Stimulated activated CD8-positive, alpha-beta memory T cell treated with anti-CD3 and anti-CD28 coated beads, Interleukin-4, amount 100 ng/mL, for 4 hours (primary cell): Measurements from ENCODE around the gene CCR4.
"Not testable (repeated sequence)": the region's sequence is repeated elsewhere in the genome, so short reads cannot be mapped to it uniquely, and the experiment has no call there.

Experiments
- DNase-seq, 2 donors: peaks; one replicate each; pipeline ENCODE4 v3.0.0-alpha.2; 2020; ENCODE audit warnings: low read depth in 2 of 2, low spot score in 1 of 2

The CCR4 gene

DNA sequence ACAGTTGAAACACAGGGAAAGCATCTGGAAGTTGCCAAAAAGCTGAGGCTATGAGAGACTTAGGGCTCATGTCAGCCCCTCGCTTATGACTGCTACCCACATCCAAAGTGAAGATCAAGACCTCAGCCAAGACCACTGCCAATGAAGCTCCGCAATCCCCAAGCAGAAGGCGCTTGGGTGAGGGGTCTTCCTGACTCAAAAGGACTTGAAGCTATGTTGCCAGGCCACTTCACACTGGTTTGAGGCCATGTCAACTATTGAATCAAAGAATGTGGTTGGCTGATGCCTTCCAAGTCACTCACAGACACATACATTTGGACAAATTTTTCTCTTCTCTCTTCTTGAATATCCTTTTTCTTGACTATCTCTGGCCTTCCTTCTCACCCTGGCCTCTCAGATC, 928 bp upstream of the CCR4 start:
- no peak for DNase-seq

DNA sequence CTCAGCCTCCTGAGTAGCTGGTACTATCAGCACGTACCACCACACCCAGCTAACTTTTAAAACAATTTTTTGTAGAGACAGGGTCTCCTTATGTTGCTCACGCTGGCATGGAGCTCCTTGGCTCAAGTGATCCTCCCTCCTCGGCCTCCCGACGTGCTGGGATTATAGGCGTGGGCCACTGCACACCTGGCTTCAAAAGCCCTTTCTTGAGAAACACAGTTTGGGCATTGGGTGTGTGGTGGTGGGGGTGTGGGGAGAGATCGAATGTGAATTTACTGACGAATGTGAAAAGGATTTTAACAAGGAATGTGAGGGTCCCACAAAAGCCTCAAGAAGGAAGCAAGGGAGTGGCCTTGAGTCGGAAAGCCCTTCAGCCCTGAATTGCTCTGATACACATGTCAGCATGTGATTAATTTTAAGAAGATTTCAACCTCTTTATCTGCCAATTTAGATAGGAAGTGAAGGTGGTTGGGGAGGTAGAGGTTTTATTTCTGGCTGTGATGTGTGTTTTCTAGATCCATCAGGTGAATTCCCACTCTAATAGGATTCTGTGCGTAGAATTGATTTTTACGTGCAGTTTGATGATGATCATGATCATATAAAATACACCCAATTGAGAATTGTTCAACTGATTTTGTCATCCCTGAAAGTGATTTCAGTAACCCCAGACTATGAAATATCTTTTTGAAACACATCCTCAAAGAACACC, 1.1 kb downstream of the CCR4 start:
- no peak for DNase-seq

GRCh38 chr3:32954506-32954905, 3.1 kb downstream of the CCR4 start:
- no peak for DNase-seq

DNA sequence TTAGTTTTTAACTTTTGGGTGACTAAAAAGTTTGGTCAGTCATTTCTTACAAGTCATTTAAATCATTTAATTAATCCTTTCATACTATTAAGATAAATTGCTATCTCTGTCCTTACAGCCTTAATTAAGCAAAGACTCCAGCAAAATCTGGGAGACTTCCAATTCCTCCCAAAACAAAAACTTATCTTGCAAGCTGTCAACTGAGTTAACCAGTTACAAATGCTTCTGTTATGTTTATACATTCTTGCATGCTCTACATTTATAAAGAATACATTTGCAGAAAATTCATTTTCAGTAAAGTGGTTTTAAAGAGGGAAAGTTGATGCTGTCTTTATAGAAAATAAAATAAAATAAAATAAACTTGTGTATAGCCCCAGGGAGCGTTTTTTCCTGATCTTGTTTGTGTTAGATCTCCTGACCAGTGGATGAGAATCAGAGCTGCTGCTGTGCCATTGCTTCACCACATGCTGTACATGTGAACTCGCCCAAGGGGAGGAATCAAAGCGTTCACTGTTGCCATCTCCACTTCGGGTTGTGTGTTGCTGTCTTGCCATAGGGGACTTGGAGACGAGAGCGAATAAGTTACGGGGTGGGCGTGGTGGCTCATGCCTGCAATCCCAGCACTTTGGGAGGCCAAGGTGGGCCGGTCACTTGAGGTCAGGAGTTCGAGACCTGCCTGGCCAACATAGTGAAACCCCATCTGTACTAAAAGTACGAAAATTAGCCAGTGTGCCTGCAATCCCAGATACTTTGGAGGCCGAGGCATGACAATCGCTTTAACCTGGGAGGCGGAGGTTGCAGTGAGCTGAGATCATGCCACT, 5.5 kb downstream of the CCR4 start:
- no peak for DNase-seq

- DNase-seq, result no peak
Measured at GRCh38 chr3:32958509-32958908, 7.1 kb downstream of the CCR4 start.

GRCh38 chr3:32959371-32959770, 7.9 kb downstream of the CCR4 start:
- DNase-seq, result no peak

GRCh38 chr3:32960404-32961170, 9.1 kb downstream of the CCR4 start:
- DNase-seq, result no peak

DNA sequence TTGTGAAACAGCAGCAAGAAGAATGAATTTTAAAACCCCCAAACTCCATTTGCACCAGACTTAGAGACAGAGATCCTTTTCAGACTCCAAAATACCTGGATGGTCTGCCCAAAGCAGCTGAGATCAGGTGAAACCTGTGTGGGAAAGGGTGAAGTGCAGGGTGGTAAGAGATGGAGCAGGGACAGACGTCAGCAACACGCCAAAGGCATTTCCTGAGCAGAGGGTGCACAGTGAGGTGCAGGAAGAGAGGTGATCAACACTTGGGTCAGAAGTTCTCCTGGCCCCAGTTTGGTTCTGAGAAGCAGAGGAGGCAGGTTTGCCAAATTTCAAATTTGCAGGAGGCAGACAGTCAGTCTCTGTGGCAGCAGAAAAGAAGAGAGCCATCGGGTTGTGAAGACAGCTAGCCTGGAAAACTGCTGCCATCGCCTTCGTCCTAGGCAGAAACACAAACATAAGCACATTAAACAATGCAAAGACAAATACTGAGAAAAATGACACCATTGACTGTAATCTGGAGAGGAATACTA, 9.8 kb downstream of the CCR4 start:
- no peak for DNase-seq

DNA sequence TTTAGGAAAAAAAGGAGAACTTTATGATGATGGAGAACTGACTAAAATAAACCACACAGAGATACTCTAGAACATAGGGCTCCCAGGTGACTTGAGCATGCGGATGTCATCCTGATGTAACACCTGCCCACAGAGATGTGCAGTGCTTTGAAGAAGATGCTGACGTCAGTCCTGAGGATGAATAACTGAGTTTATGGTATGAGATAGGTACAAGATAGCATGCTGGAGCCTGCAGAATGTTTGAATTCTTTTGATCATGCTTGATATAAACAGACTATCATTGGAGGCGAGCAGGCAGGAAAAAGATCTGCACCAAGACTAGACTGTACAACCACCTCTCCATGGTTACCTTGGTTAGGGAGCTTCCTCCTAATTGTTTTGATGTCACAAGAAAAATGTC, 12.4 kb downstream of the CCR4 start:
- no peak for DNase-seq

DNA sequence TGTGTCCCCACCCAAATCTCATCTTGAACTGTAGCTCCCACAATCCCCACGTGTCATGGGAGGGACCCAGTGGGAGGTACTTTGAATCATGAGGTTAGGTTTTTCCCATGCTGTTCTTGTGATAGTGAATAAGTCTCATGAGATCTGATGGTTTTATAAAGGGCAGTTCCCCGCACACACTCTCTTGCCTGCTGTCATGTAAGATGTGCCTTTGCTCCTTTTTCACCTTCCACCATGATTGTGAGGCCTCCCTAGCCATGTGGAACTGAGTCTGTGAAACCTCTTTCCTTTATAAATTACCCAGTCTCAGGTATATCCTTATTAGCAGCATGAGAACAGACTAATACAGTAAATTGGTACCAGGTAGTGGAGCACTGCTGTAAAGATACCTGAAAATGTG, 13.3 kb downstream of the CCR4 start:
- DNase-seq, result not testable (repeated sequence)

- not testable (repeated sequence) for DNase-seq
Measured at GRCh38 chr3:32965617-32966213, 14.3 kb downstream of the CCR4 start.

GRCh38 chr3:32966627-32967026, 15.2 kb downstream of the CCR4 start:
- not testable (repeated sequence) for DNase-seq

- no peak for DNase-seq
Measured at GRCh38 chr3:32968166-32968919, 16.9 kb downstream of the CCR4 start.

DNA sequence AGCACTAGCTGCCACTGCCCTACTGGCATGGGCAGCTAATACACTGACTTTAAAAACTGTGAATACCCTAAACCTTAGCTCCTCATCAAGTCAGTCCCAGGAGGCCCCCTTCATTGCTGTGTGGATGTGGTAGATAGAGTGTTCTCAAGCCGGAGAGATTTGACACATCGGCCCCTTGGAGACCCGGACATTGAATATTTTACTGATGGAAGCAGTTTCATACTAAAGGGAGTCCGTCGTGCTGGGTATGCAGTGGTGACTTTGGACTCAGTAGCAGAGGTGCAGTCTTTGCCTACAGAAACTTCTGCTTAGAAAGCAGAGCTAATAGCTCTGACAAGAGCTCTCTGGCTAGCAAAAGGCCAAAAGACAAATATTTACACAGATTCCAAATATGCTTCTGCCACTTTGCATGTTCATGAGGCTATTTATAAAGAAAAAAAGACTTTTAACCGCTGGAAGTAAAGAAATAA, 17.5 kb downstream of the CCR4 start:
- no peak for DNase-seq

- no peak for DNase-seq
Measured at GRCh38 chr3:32969656-32970055, 18.2 kb downstream of the CCR4 start.

DNA sequence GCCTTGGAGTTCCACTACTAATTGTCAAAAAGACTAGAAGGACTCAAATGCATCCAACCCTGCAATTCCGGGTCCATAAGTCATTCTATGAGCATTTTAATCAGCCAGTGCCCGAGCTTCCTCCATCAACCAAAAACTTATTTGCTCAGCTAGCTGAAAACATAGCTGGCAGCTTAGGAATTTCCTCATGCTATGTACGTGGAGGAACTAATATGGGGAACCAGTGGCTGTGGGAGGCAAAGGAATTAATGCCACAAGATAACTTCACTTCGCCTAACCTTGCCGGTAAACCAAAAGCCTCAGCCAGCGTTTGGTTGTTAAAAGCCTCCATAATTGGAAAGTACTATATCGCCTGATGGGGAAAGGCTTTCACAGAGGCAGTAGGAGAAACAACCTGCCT, 19.8 kb downstream of the CCR4 start:
- not testable (repeated sequence) for DNase-seq

DNA sequence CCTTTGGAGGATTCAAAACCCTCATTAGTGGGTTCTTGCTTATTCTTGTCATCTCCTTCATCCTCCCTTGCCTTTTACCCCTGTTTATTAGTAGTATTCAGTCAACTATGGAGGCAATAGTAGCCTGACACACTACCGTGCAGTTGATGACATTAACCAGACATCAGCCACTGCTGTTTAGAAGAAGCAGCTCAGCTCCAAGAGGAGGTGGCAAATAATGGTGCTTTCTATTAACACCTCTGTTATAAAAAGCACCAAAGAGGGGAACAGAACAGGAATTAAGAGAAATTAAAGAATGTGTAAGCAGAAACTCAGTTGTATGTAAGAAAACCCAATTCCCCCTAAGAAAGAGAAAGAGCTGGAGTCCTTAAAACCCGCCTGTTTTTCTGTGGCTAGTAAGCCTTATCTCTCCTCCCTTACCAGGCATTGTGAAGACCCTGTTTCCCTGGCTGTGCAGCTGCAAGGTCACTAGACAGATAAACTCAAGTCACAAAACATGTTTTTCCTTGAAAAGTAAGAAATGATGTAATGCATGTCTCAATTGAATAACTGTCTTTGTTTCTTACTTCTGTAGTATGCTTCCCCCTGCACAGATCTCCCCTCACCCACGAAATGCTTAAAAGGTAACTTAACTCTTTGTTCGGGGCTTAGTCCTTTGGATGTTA, 21.2 kb downstream of the CCR4 start:
- DNase-seq, result no peak

GRCh38 chr3:32973982-32974381, 22.5 kb downstream of the CCR4 start:
- no peak for DNase-seq

DNA sequence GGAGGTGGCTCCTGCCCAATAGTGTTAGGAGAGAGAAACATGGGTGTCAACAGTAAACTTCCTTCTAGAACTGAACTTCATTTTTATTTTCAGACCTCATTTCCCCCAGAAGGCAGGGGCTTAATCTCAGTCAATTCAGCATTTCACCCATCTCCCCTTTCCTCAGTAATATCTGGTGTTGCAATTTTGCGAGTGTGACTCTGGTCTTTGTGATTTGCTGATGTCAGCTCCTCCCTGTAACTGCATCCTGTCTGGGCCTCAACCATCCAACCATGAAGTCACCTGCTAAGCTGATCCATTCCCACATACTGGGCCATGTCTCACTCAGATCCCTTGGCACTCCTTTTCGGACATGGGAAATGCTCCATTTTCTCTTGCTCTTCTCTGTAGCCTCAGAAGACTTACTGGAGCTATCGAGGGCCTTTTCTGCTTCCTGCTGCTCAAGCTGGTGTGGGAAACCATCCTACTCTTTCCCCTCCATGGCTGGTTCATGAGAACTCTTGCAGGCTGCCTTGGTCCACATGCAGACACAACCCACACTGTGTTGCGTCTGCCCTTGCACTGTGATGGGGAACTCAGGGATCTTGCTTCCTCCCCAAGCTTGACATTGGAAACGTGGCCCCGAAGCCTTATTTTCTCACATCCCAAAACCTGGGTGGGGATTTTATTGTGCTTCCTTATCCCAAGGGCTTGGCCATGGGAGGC, 24.6 kb downstream of the CCR4 start:
- no peak for DNase-seq
